Activated CD8-positive, alpha-beta memory T cell treated with anti-CD3 and anti-CD28 coated beads, Interleukin-2, amount 50 U/mL, for 1 hour (primary cell): ENCODE measurements around the gene KATNIP.
"Not testable (repeated sequence)": the region's sequence is repeated elsewhere in the genome, so short reads cannot be mapped to it uniquely, and the experiment has no call there.

Source experiments
- DNase-seq: peaks from one replicate; pipeline ENCODE4 v3.0.0-alpha.2; 2020; ENCODE audit errors: extremely low read depth

Gene KATNIP

DNA sequence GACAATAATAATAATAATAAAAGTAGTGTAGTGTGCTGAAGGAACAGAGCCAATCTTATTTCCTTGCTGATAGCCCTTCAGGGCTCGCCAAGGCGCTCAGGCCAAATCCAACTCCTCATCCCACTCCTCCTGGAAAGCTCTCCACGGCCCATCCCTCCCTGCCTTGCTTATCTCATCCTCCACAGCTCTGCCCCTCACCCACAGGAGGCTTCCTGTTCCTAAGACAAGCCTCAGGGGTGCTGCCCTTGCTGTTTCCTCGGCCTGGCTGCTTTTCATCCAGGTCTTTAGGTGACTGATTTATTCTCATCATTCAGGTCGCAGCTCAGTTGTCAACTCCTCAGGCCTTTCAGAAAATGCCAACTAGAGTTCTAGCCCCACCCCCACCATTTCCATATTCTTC lies 11.4 kb upstream of the KATNIP start:
- DNase-seq = no peak

DNA sequence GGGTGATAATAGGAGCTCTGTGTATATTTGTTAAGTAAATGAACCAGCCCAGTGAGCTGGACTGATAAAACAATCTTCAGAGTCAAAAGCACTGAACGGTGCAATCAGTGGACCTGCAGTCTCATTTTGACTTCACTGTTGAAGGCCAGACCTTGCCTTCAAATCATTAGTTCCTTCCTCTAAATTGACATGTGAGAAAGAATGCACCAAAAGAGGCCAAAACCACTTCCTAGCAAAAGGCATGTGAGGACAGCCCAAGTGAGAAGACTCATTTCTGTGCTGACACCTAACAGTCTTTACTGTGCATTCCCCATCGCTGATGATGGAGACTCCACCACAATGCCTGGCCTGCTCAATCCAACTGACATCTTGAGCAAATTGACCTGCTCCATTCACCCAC lies 10.8 kb upstream of the KATNIP start:
- no peak for DNase-seq

DNA sequence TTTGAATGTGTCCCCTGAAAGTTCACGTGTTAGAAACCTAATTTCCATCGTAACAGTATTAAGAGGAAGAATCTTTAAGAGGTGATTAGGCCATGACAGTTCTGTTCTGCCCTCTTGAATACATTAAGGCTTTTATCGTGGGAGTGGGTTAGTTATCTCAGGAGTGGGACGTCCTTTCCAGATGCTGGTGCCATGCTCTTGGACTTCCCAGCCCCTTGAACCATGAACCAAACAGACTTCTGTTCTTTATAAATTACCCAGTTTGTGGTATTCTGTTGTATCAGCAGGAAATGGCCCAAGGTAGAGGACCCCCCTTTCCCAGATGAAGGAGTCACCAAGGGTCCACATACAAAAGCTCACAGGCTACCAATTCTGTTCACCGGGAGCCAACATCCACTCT lies 10.3 kb upstream of the KATNIP start:
- no peak for DNase-seq

DNA sequence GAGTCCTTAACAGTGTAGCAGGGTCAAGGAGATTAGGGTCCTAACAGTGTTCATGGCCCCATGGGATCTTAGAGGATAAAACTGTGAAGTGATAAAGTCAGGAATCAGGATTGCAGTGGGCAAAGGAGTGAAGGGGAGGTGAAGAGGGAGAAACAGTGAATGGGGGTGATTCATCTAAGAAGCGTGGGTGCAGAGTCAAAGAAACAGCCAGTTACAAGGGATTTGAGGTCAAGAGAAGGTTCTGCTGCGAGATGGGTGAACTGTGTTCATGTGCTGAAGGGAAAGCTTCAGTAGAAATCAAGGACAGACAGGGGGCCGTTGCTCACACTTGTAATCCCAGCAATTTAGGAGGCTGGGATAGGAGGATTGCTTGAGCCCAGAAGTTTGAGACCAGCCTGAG lies 6.1 kb upstream of the KATNIP start:
- DNase-seq = no peak

DNA sequence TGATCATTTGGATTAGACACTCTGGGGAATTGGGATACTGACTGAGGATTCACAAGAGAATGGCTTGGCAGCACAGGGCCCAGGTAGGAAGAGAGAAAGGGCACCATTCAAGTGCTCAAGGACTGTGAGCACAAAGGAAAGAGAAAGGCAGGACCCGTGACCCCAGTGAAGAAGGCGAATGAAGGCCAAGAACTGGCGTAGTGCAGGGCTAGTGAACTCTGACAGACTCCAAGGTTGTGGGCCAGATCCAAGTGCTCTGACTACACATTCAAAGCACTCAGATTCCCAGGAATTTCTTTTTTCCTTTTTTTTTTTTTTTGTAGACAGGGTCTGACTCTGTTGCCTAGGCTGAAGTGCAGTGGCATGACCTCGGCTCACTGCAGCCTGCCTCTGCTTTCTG lies 5.3 kb upstream of the KATNIP start:
- DNase-seq = no peak

DNA sequence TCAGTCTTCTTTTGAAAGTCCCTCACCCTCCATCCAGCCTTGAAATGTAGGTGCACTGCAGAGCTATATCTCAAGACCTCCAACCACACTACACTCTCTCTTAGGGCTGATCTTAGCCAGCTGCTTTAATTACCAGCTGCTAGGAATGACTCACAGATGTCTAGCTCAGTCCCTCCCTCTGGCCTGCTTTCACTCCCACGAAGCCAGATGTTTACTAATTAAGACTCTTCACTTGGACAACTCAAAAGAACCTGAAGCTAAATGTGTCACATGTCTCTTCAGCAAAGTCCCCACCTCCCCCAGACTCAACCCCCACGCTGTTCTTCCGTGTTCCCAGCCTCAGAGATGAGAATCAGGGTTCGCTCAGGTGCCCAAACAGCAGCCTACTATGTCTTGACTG lies 2.8 kb upstream of the KATNIP start:
- DNase-seq = no peak

DNA sequence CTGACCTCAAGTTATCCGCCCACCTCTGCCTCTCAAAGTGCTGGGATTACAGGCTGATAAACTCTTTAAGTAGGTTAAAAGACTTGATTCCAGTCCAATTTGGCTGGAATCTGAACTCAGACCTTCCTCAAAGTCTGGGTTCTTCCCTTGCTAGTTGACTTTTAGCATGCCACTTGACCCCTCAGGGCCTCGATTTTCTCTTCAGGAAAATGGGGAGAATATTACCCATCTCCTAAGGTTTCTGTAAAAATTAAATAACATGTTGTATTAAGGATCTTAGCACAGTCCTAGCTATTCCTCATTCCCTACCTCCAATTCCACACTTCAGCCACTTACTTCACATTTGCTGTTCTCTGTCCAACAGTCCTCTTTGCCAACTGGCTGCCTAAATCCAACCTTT lies 2.1 kb upstream of the KATNIP start:
- no peak for DNase-seq

DNA sequence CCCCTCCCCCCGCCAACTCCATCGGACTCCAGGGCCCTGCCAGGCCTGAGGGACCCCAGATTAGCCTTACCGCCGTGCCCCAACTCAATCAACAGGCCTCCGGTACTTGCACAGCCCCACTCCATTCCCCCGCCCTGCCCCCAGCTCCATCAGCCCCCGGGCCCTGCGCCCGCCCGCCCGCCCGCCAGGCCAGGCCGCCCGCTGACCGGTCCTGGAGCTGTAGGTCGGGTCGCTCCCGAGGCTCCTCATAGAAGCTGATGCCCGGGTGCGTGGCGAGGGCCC lies 539 bp upstream of the KATNIP start:
- DNase-seq = no peak

DNA sequence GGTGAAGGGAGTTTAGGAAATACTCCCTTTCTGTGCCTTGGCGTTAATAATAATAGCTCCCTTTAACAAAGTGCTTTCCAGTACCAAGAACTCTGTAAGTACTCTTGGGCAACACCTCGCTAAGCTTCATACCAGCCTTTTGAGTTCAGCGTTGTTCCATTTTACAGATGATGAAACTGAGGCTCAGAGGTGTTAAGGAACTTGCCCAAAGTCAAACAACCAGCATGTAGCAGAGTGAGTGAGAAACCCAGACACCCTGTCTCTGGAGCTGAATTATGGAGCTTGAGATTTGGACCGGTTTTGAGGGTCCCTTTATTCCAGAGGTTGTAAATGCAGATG lies 607 bp downstream of the KATNIP start:
- no peak for DNase-seq

DNA sequence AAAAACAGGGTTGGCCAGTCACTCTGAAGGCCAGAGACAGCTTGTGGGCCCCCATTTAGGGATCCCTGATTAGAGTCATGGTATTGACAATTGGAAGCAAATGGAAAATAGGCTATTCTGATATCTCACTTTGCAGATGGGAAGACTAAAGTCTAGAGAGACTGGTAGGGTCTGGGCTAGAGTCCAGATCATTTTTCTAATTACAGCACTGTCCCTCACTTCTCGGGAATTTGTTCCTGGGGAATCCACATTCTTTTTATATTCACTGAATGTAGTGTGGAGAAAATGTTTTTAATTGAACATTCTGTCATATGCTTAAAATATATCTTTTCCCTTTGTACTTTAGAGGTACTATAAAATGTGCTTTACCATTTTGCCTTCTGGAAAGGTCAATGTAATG lies 1.1 kb downstream of the KATNIP start:
- DNase-seq = no peak

DNA sequence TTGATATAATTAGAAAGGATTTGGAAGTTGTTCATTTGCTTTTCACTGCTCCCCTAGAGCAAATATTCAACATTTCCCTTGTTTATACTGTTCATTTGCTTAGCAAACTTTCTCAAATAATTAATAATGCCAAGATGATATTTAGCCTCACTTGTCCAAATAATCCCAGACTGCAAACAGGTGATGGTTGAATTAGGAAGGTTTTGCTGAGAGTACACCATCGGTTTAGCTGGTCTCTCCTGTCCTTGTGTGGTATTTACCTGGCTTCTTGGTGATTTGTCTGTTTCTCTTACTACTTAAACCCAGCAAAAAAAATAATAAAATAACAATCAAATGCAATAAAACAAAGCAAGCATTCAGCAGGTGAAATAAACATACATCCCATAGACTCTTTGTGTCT lies 6.5 kb downstream of the KATNIP start:
- no peak for DNase-seq

DNA sequence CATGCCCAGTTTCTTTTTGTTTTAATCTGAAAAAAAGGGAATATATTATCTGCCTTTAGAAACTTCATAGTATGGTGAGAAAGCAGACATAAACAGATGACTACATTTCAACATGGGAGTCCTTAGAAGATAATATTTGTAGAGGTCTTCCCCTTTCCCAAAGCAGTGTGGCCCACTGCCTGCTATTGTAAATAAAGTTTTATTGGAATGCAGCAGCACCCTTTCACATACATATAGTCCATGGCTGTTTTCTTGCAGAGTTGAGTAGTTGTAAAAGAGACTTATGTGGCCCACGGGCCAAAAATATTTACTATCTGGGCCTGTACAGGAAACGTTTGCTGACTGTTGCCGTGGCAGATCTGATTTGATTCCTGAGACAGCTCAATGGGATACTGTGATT lies 8.5 kb downstream of the KATNIP start:
- DNase-seq = no peak

DNA sequence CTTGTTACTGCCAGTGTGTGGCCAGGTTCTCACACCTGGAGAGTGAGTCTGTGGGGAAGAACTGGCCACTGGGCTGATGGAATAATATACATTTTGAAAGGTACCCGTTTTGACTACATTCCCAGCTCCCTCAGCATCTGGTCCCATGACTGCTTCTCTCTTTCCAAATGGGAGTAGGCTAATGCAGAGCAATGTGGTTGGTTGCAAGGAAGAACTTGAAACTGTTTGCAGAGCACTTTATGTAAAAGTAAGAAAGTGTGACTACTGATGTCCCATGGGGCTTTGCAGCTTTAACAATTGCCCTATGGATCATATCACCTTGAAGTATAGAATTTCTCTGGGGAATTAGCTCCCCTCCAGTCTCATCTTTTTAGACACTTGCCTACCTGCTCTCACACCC lies 9.0 kb downstream of the KATNIP start:
- DNase-seq = no peak

DNA sequence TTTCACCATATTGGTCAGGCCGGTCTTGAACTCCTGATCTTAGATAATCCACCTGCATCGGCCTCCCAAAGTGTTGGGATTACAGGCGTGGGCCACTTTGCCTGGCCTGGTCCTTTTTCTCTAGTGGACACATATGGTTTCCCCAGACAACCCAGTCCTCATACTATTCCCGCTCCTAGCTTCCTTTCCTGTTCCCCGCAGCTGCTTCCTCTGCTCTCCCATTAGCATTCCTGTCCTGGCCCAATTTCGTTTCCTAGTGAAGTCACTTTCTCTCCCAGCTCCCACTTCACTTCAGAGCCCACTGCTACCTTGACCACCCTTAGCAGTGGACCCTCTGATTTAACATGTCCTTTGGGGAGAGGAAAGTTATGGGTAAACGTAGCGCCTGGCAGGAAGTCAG lies 11.3 kb downstream of the KATNIP start:
- no peak for DNase-seq

DNA sequence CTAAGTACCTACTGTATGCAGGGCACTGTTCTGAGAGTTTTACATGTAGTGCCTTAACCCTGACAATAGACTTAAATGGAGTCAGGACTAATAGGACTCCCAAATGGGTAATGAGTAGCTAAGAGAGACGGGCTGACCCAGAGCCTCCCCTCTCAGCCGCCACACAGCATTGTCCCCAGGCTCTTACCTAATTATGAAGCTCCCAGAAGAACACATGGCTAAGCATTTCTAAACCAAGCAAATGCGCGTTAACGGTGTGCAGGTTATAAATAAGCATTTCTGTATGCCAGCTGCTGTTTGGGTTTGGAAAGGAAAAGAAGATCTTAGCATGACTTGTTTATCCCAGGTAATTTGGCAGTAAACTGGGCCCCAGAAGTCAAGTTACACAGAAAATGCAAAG lies 14.3 kb downstream of the KATNIP start:
- DNase-seq = no peak

DNA sequence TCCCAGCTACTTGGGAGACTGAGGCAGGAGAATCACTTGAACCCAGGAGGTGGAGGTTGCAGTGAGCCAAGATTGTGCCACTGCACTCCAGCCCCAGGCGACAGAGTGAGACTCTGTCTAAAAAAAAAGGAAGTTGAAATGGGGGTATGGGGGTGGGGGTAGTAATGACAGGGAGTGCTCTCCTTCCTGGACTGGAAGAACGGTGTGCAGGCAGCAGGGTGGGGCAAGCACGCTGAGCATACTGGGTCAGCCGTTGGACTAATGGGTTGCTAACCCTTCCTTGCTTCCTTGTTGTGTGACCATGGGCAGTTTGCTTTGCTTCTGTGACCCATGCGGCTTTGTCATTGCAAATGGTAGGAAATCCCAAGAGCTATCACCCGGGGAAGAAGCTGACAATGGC lies 16.5 kb downstream of the KATNIP start:
- DNase-seq = no peak

DNA sequence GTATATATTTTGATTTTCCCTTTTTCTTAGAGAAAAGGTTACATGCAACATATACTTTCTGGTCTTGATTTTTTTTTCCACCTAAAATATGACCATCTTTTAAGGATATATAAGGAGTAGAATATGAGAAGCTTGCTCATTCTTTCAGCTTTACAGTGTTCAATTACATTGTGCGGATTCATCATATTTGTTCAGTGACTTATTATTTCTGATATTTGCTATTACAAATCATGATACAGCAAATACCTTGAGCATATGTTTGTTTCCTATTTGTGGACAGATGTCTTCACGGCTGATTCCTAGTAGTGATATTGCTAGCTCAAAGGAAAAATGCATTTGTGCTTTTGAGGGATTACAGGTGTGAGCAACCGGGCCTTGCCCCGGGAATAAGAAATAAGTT lies 18.1 kb downstream of the KATNIP start:
- DNase-seq = no peak

DNA sequence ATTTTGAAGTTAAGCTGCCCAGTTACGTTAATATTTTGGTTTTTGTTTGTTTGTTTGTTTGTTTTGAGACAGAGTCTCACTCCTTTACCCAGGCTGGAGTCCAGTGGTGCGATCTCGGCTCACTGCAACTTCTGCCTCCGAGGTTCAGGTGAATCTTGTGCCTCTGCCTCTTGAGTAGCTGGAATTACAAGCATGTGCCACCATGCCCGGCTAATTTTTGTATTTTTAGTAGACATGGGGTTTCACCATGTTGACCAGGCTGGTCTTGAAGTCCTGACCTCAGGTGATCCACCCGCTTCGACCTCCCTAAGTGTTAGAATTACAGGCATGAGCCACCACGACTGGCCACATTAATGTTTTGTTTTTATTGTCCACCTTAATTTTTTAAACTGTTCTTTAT lies 21.0 kb downstream of the KATNIP start:
- not testable (repeated sequence) for DNase-seq

DNA sequence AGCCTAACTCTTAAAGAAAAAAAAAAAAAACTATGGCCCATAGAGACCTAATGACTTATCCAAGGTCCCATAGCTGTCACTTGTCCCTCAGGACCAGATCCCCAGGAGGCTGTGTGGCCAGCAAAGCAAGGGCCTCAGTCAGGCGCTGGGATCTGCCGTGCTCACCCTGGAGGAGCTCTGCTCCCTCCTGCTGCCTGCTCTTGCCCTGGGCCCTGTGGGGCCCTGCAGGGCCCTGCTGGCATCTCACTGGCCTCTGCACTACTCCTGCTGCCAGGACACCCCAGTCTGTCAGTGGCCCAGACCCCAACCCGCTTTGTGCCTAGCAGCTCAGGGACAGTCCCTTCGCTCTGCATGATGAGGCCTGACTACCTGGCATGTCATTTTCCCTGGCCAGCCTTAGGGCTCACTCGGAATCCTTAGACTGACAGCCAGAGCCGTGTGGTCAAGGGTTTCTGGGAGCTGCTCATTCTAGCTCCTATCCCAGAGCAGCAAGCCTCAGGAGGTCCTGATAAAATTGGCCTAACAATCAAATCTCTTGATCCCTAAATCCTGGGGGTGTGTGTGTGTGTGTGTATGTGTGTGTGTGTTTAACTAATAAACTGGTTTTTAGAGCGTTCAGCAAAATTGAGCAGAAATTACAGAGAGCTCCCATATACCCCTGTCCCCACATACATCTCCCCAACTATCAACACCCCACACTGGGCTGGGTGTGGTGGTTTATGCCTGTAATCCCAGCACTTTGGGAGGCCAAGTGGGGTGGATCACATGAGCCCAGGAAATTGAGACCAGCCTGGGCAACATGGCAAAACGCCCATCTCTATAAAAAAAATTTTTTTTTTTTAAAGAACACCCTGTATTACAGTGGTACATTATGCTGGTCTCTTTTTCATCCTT lies 21.7 kb downstream of the KATNIP start:
- DNase-seq = no peak

DNA sequence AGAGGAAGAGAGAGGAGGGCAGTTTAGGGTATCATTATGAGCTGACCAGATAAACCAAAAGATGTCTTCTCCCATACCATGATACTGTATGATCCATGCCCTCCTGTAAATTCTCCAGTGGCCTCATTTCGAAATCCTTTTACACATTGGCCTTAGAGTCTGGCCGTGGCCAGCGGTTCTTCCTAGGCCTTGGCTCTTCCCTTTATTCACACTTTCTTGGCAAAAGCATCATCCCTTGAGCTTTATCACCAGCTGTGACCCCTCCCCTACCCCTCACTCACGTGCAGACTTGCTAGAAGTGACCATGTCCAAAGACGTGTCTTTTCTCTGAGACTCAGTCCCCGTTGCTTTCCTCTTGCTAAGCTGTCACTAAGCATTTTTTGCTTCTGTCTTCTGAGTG lies 22.8 kb downstream of the KATNIP start:
- no peak for DNase-seq

DNA sequence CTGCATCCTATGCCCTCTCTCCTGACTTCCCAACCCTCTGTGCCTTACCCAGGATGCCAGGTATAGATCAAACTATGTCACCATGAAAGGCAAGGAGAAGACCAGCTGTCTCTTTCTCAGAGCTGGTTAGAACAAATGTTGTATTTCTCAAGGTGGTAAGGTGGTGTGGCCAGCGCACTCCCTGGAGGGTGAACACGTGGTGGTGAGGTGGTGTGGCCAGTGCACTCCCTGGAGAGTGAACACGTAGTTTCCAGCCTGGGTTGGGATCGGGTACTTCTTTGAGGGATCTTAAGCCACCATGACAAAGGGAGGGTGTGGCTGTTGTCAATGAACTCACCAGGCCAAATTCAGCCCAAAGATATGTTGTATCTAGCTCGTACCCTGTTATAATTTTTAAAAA lies 26.8 kb downstream of the KATNIP start:
- DNase-seq = no peak

DNA sequence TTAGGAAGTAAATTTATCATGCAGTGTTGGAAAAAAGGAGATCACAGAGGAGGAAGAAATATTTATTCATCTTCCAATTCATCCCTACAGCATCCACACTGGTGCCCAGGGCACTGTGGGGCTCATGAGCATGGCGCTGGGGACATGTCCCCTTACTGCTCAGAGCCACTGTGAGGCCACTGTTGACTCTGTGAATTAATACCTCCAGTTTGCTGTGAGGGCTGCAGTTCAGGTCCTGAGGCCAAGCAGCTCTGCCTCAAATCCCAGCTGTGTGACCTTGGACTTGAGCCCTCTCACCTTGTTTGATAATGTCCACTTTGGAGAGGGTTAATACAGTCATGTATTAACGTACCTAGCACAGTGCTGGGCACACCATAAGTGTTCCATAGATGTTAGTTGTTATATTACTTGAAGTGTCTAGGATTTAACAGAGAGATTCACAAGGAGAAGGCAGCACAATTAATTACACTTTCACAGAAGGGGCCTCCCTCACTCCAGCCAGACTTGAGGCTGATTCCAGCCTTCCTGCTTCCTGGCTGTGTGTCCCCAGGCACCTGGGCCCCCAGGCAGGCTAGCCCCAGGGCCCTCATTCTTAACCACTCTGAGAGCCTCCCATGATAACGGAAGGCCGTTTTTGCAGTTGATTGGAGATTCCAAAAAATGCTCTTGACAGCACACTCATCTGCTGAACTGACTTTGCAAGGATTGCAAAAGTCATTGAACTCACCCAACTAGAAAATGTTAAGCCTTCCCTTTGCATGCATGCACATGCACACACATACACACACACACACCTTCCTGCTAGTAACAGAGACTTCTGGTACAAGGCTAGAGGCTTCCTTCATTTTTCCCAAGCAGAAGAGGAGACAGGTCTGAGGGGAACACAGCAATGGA lies 29.4 kb downstream of the KATNIP start:
- DNase-seq = no peak

DNA sequence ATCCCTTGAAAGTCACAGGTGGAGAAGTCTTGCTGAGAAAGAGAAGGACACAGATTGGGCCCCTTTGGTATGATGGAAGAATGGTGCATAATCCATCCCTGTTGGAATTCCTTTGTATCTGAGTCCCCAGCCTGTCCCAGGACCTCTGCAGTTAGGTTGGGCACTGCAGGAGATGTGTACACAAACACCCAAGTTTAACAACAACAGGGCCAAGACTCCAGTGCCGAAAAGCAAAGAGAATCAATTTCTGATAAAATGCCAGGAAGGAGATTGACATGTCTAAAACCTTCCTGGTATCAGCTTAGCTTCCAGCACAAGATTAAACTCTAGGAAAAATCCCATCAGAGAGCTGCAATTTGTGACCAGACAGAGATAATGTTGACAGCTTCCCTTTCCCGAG lies 32.9 kb downstream of the KATNIP start:
- DNase-seq = no peak

DNA sequence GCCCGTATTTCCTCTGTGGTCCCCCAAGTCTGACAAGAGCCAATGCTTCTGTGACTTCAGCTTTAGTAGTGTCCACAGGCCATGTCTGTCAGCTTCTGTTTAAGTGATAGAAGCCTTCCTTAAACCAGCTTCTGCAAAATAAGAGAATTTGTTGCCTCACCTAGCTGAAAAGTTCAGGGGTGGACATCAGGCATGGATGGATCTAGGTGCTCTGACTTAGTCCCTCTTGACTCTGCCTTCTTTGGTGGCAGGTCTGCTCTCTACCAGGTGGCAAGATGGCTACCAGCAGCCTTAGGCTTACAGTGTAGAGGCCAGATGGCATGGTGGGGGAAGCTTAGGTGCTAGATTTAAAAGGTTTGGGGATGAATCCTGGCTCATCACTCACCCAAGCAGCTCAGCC lies 33.7 kb downstream of the KATNIP start:
- DNase-seq = no peak
